ENCODE results near the gene ADARB2. TPM values are rescaled to one million over a fixed set of nuclear protein-coding genes. Genes with fewer than 3 reads are reported as not detected.

Gene ADARB2
- total RNA-seq, 4 donors from 2014 or later, result 8.4 to 23.2 (median 19.6) TPM

DNA sequence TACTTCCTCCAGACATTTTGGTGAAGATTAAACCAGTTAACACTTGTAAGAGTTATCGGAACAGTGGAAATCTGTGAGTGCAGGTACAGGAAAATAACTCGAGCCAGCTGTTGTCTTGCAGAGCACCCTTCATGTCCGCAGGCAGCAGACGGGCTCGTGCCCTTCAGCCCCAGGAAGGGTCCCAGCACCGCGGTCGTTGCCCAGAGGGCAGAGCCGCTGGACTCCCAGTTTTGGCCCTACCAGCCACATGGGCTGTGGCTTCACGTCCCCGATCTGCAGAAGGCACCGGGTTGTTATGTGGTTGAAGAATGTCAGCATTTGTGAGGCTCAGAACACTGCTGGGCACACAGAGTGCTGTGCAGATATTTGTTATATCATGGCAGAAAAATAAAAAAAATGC lies 7.2 kb upstream of the ADARB2 start:
- WGBS, 2 donors, result 73 to 90% methylated on average over 11 to 12 of the region's 12 CpGs
- no peak for DNase-seq (ENCODE audit: low spot score in 2 of 2)
- H3K27ac ChIP-seq, result no peak overlapping the region

DNA sequence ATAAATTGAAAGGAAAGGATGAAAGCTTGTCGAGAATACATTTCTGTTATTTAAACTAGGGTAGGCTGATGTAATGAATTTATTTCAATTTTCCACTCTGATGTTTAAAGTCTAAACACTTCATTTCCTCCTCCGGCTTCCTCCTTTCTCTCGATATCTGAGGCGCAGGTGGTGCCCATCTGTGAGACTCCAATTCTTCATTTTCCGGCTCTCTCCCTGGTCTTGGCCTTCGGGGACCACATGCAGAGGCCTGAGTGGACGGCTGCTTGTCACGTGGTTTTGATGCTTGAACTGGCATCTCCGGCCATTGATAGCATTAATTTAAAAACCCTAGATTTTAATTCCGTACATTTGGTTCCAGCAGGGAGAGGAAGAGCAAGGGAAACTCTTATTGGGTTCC lies 5.8 kb upstream of the ADARB2 start:
- WGBS, 2 donors, result 70 to 71% methylated on average over 10 of the region's 10 CpGs
- Histone ChIP-seq H3K4me3 (no peak overlapping the region), H3K27ac (no peak overlapping the region), H3K36me3 (no peaks in the 10 kb centered on the region), H3K27me3 (peaks cover 0 to 18% of the 10 kb centered on the region in 2 donors), H3K9me3 (no peaks in the 10 kb centered on the region), H3K4me1 (no peaks in the 10 kb centered on the region)
- no peak for DNase-seq (ENCODE audit: low spot score in 2 of 2)
- TF ChIP-seq, protein P1, sequence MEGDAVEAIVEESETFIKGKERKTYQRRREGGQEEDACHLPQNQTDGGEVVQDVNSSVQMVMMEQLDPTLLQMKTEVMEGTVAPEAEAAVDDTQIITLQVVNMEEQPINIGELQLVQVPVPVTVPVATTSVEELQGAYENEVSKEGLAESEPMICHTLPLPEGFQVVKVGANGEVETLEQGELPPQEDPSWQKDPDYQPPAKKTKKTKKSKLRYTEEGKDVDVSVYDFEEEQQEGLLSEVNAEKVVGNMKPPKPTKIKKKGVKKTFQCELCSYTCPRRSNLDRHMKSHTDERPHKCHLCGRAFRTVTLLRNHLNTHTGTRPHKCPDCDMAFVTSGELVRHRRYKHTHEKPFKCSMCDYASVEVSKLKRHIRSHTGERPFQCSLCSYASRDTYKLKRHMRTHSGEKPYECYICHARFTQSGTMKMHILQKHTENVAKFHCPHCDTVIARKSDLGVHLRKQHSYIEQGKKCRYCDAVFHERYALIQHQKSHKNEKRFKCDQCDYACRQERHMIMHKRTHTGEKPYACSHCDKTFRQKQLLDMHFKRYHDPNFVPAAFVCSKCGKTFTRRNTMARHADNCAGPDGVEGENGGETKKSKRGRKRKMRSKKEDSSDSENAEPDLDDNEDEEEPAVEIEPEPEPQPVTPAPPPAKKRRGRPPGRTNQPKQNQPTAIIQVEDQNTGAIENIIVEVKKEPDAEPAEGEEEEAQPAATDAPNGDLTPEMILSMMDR (IDR thresholded peaks at IDR 0.05), result no peak
- TF ChIP-seq EP300 (IDR thresholded peaks at IDR 0.05), result no peak
- no peak for TF ChIP-seq POLR2A (IDR thresholded peaks at IDR 0.05)

More for the DNA sequence above, 7.2 kb upstream of the ADARB2 start:
- H3K4me3 ChIP-seq, result no peak overlapping the region
- peaks cover 0 to 10% (median 2%) of the 10 kb centered on the region in 4 donors for H3K9me3 ChIP-seq
- TF ChIP-seq EP300 (IDR thresholded peaks at IDR 0.05) (no peak), POLR2A (IDR thresholded peaks at IDR 0.05) (no peak)
- TF ChIP-seq, protein P1 (IDR thresholded peaks at IDR 0.05), result no peak
- H3K36me3 ChIP-seq, result no peaks in the 10 kb centered on the region
- H3K27me3 ChIP-seq, result peaks cover 0 to 11% of the 10 kb centered on the region in 2 donors
- no peaks in the 10 kb centered on the region for H3K4me1 ChIP-seq

DNA sequence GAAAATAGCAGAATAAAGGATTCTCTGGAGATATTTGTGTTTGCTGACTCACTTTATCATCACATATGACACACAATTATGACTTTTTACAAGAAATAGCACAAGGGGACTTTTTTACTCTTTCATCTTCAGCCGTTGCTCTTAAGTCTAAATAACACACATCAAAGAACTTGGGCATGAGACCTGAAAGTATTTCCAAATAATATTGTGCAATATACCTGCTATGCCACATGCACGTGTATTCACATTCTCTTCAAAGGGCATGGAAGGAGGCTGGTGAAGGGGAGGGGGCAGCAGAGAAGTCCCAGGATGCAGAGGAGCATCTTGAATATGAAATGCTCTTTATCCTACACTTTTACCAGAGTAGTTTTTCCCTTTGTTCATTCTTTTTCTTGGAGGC lies 4.1 kb upstream of the ADARB2 start:
- Histone ChIP-seq H3K27me3 (peaks cover 0 to 27% of the 10 kb centered on the region in 2 donors), H3K4me3 (no peak overlapping the region), H3K27ac (no peak overlapping the region), H3K9me3 (no peaks in the 10 kb centered on the region), H3K4me1 (peaks cover 0 to 16% (median 5%) of the 10 kb centered on the region in 4 donors), H3K36me3 (no peaks in the 10 kb centered on the region)
- no peak for DNase-seq (ENCODE audit: low spot score in 2 of 2)
- 64 to 65% methylated on average over 2 of the region's 2 CpGs for WGBS, 2 donors
- TF ChIP-seq, protein P1 (IDR thresholded peaks at IDR 0.05), result no peak

DNA sequence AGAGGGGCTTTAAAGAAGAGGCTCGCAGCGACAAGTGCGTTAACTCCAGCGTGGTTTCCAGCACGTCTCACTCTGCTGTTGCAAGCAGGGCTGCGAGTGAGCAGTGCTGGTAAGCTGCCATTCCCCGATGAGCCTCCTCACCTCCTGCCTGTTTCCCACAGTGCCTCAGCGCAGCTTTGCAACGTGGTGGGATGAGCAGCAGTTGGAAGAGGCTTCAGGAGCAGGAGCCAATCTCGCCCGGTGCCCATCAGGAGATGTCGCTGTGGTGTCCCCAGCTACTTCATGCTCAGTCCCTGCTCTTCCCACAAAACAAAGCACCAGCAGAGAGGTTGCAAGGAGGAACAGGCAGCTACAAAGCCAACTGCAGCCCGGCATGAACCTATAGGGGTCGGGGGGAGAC lies 2.4 kb upstream of the ADARB2 start:
- H3K4me3 ChIP-seq, result no peak overlapping the region
- WGBS, 2 donors, result 55 to 59% methylated on average over 14 of the region's 14 CpGs
- no peak for DNase-seq (ENCODE audit: low spot score in 2 of 2)

DNA sequence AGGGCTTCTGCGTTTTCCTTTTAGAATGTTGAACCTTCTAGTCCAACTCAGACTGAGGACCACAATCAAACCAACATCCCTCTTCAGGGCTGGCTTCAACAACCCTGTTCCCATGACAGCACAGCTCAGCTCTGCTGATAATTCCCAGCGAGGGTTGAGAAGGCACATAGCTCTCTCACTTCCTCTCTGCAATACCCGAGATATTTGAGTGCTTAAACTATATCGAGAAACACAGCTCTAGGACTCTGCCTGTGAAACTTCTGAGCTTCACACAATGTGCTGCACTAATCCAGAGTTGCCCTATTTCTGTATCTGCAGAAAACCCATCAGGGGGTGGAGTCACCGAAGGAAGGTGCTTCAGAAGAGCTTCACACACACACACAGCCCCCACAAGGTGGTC lies 1.6 kb upstream of the ADARB2 start:
- WGBS, 2 donors, result 39 to 60% methylated on average over 5 of the region's 5 CpGs
- no peak for DNase-seq (ENCODE audit: low spot score in 2 of 2)
- H3K27ac ChIP-seq, result no peak overlapping the region
- no peak for TF ChIP-seq EP300 (IDR thresholded peaks at IDR 0.05)
- TF ChIP-seq, protein P1 (IDR thresholded peaks at IDR 0.05), result no peak
- no peak for TF ChIP-seq POLR2A (IDR thresholded peaks at IDR 0.05)
- H3K27me3 ChIP-seq, result peaks cover 0 to 49% of the 10 kb centered on the region in 2 donors
- H3K4me1 ChIP-seq, result peaks cover 0 to 22% (median 6%) of the 10 kb centered on the region in 4 donors
- no peaks in the 10 kb centered on the region for H3K36me3 ChIP-seq
- no peaks in the 10 kb centered on the region for H3K9me3 ChIP-seq
- no peak overlapping the region for H3K4me3 ChIP-seq

More for the DNA sequence above, 2.4 kb upstream of the ADARB2 start:
- Histone ChIP-seq H3K9me3 (no peaks in the 10 kb centered on the region), H3K27me3 (peaks cover 0 to 42% of the 10 kb centered on the region in 2 donors), H3K4me1 (peaks cover 0 to 22% (median 6%) of the 10 kb centered on the region in 4 donors), H3K36me3 (no peaks in the 10 kb centered on the region), H3K27ac (no peak overlapping the region)
- TF ChIP-seq, protein P1 (IDR thresholded peaks at IDR 0.05), result no peak
- TF ChIP-seq POLR2A (IDR thresholded peaks at IDR 0.05), result no peak
- TF ChIP-seq EP300 (IDR thresholded peaks at IDR 0.05), result no peak
